GM18519 (cell line): ENCODE data around the gene TOM1L1.

Experiments
- ATAC-seq: cut with Tn5 transposase; IDR thresholded peaks from one replicate; pipeline ENCODE4 v1.9.1; 2021; ENCODE audit warnings: mild to moderate bottlenecking, moderate library complexity; ENCODE audit not compliant: unreplicated experiment, low FRiP score

TOM1L1 gene

DNA sequence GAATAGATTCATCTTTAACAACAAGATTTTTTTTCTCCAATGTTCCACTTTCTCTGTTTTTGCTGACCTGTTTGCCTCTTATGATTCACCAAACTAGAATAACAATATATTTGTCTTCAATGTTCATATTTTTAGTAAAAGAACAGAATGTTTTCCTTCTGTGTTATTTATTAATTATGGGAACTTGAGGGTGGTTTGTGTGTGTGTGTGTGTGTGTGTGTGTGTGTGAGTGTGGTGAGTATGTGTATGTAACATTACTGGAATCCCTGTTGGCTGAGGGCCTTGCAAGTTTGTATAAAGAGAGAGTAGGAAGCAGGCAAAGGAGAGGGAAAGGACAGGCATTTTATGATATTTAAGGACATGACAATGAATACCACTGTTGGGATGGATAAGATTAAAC lies 81.7 kb downstream of the TOM1L1 start:
- no peak for ATAC-seq

DNA sequence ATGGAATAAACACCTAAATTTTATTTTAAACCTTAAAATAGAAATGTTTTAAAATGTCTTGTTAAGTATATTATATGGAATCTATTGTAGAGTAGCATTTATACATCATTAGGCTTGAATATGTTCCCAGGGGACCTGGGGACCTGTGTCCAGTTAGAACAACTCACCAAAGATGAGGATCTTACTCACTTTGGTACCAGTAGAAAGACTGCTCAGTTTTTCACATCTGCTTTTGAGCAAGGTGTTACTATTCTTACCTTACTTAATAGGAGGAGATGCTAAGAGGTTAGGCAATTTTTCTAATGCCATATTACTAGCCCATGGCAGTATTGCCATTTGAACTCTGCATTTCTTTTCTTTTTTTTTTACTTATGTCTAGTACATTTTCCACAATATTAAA lies 82.6 kb downstream of the TOM1L1 start:
- no peak for ATAC-seq

DNA sequence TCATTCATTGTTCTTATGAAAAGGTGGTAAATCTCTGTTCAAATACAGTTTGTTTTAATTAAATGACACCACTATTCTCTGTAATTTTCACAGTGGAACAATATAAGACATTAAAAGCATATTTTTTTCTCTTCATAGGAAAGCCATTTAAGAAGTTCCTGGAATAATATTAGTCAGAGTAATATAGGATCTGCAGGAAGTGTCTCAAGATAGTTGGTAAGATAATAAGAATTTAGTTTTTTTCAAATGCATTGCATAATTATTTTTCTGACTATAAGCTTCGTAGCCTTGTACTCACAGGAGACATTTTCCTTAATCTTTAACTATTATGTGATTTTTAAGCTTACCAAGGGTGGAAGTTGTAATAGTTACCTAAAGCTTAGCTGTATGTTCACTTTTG lies 84.8 kb downstream of the TOM1L1 start:
- no peak for ATAC-seq

DNA sequence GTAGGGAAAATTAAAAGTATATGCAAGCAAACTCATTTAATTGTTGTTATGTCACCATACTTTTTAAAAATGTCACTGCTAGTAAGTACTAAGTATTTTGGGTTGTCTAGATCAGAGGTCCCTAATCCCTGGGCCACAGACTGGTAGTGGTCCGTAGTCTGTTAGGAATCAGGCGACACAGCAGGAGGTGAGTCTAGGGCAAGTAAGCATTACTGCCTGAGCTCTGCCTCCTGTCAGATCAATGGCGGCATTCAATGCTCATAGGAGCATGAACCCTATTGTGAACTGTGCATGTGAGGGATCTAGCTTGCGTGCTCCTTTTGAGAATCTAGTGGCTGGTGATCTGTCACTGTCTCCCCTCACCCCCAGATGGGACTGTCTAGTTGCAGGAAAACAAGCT lies 89.5 kb downstream of the TOM1L1 start:
- no peak for ATAC-seq

DNA sequence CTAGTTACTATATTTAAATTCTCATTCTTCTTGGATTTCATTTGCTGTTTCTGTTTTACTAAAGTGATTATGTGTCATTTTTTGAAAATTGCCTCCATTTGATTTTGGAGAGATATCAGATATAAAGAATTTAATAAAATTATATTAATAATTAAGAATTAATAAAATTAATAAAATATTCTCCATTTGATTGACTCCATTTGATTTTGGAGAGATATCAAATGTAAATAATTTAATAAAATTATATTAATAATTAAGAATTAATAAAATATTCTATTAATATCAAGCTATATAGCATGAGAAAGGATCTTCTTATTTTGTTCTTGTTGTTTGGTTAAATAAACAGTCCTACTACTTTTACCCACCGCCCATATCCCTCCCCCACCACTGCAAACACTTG lies 90.9 kb downstream of the TOM1L1 start:
- no peak for ATAC-seq

DNA sequence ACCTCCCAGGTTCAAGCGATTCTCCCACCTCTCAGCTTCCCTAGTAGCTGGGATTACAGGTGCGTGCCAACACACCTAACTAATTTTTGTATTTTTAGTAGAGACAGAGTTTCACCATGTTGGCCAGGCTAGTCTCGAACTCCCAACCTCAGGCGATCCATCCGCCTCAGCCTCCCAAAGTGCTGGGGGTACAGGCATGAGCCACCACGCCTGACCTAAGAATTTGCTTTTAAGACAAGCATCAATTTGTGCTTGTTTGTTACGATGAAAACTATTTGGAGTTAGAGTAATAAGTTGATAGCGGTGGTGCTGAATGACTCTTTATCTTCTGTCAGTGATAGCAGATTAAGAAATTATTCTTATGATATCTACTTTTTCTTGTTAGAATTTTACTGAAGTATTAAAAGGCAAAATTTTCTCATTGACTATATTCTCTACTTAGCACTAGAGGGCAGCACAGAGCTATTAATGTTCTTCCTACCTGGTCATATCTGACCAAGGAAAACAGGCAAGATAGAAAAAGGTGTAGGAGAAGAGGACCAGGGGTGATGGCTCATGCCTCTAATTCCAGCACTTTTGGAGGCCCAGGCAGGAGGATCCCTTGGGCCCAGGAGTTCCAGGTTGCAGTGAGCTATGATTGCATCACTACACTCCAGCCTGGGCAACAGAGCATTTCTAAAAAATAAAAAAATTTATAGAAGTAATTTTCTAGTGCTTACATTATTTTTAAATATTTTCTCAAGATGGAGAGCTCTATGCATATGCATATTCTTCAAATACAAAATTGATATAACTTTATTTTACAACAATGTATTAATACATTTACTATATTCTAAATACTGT lies 92.4 kb downstream of the TOM1L1 start:
- ATAC-seq: peak; percentile 53

DNA sequence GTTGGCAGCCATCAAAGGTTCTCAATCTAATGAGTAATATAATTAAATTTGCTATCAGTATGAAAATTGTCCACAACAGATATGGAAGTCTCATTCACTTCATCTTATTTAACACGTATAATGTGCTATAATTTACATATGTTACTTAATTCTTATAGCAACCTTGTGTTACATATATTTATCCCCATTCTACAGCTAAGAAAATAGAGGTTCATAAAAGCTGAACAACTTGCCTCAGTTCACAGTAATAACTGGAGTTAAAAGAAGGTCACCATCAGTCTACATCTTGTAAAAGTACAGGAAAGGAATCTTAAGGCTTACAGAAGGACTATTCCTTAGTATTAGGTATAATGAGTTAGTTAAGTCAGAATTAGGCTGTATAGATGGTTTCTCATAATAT lies 95.8 kb downstream of the TOM1L1 start:
- ATAC-seq: no peak

DNA sequence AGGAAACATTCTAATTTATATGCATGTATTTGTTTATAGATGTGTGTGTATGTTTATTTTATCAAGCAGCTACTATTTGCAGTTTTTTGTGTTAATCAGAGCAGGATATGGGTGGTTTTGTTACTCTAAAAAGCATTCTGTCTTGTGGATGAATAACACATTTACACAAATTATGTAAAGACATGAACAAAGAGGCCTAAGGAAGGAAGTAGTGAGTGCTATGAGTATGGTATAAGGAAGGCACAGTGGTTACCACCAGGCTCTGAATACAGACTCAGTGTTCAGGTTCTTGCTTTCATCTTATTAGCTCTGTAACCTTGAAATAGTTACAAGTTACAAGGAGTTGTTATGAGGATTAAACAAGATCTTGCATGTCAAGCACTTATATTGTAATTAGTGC lies 101.8 kb downstream of the TOM1L1 start:
- no peak for ATAC-seq

DNA sequence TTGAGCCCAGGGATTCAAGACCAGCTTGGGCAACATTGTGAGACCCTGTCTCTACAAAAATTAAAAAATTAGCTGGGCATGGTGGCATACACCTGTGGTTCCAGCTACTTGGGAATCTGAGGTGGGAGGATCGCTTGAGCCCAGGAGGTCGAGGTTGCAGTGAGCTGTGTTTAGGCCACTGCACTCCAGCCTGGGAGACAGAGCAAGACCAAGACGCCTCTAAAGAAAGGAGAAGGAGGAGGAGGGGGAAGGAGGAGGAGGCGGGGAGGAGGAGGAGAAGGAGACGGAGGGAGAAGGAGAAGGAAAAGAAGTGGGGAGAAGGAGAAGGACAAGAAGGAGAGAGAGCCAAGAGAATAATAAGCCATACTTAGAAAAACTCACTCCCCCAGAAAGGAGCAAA lies 103.8 kb downstream of the TOM1L1 start:
- ATAC-seq: no peak

DNA sequence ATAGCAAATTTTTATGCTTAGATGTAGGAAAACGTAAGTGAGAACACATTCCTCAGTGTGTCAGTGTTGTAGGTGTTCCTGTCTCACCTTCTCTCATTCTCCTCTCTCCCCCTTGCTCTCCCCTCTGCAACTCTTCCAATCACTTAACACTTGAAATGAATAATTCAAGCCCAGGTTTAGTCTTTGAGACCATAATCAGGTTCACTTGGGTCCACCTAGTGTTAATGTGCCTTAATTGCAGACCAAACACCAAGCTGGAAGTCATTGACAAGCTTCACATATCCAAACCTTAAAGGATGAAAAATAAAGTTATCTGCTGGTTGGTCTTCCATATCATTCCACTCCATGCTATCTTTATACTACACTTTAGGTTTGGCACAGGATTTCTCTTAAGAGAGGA lies 104.9 kb downstream of the TOM1L1 start:
- ATAC-seq: peak; percentile 56
